Activated B cell treated with CpG ODN at 0.5 μM for 24 hours (primary cell): Measurements from ENCODE around the gene CLTB. TPM values are rescaled to one million over a fixed set of nuclear protein-coding genes. Genes with fewer than 3 reads are reported as not detected.

Experiments
- ATAC-seq: fragments of 200-7000 bp; cut with Tn5 transposase; one replicate; pipeline ENCODE4 v1.10.0; 2021; ENCODE audit warnings: low read depth, mild to moderate bottlenecking, moderate library complexity
- CTCF ChIA-PET: fragments of 350-600 bp; sonication (Branson Sonifier 250); formaldehyde crosslinking; loops from one replicate; lab custom pipeline; 2021; ENCODE audit warnings: antibody characterized with exemption; lab: Charles Lee
- POLR2A ChIA-PET: fragments of 350-600 bp; sonication (Branson Sonifier 250); formaldehyde crosslinking; loops from one replicate; lab custom pipeline; 2021; ENCODE audit warnings: antibody characterized with exemption; lab: Charles Lee
- DNase-seq: peaks from one replicate; pipeline ENCODE4 v3.0.0; 2022
- H3K27ac Mint-ChIP-seq: one replicate; pipeline ENCODE4 v1.8.0; 2020; ENCODE audit warnings: mixed read lengths
- H3K27me3 Mint-ChIP-seq: one replicate; pipeline ENCODE4 v1.8.0; 2021; ENCODE audit warnings: mixed read lengths
- H3K36me3 Mint-ChIP-seq: one replicate; pipeline ENCODE4 v1.8.0; 2021; ENCODE audit warnings: low read depth, mixed read lengths
- H3K4me1 Mint-ChIP-seq: one replicate; pipeline ENCODE4 v1.8.0; 2021; ENCODE audit warnings: mixed read lengths
- H3K4me3 Mint-ChIP-seq: one replicate; pipeline ENCODE4 v1.8.0; 2020; ENCODE audit warnings: mild to moderate bottlenecking, mixed read lengths
- H3K9me3 Mint-ChIP-seq: one replicate; pipeline ENCODE4 v1.8.0; 2020; ENCODE audit warnings: mixed read lengths
- intact Hi-C: fragments of 100-400 bp; cut with micrococcal nuclease; formaldehyde crosslinking; loops from one replicate; pipeline ENCODE4 v1.15.1; 2024
- total RNA-seq: library from RNA; stranded (reverse); gene quantifications from 2 replicates; pipeline ENCODE4 v1.2.3, GENCODE V29; 2022
- TF ChIP-seq, protein P1 (sequence below): fragments of 200-600 bp; IDR thresholded peaks from one replicate; pipeline ENCODE4 v1.8.0; 2022; ENCODE audit warnings: antibody characterized with exemption, mild to moderate bottlenecking

The CLTB gene
- total RNA-seq, 1 donor from 2014 or later = 29.5 TPM

DNA sequence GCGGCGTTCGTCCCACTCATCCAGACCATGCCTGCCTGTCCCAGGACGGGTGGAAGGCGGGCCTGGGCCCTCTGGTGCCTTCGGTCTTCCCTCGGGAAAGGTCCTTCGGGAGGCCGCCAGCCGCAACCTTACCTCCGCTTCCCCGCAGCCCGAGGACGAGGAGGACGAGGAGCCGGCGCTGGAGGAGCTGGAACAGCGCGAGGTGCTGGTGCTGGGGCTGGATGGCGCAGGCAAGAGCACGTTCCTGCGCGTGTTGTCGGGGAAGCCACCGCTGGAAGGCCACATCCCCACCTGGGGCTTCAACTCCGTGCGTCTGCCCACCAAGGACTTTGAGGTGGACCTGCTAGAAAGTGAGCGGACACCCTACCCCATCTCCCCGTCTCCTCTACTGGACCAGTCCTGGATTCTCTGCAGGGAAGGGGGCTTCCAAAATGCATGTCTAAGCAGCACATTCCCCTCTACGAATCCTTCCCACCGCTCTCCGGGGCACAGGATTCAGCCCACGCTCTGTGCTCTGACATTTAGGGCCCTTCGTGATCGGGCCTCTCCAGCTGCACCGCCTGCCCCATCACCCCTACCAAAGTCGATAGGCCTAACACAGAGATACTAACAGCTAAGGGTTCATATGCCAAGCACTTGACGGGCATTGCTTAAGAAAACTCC lies 50.0 kb downstream of the CLTB start:
- ATAC-seq = no peak
- H3K4me1 Mint-ChIP-seq = peaks cover 16% of the 10 kb centered on the region
- H3K36me3 Mint-ChIP-seq = peaks cover 39% of the 10 kb centered on the region
- no peaks in the 10 kb centered on the region for H3K9me3 Mint-ChIP-seq
- intact Hi-C loops = no loop called here
- no peak for DNase-seq
- H3K27ac Mint-ChIP-seq = no peak overlapping the region
- no peaks in the 10 kb centered on the region for H3K27me3 Mint-ChIP-seq
- H3K4me3 Mint-ChIP-seq = peak overlapping the region; percentile 75
- ChIA-PET CTCF (no interaction called here), POLR2A (interaction anchor here (0.7 kb wide), 1 partner anchor 38 kb away, joined by 6 read pairs; no protein-coding TSS in a partner anchor)
- TF ChIP-seq, protein P1, sequence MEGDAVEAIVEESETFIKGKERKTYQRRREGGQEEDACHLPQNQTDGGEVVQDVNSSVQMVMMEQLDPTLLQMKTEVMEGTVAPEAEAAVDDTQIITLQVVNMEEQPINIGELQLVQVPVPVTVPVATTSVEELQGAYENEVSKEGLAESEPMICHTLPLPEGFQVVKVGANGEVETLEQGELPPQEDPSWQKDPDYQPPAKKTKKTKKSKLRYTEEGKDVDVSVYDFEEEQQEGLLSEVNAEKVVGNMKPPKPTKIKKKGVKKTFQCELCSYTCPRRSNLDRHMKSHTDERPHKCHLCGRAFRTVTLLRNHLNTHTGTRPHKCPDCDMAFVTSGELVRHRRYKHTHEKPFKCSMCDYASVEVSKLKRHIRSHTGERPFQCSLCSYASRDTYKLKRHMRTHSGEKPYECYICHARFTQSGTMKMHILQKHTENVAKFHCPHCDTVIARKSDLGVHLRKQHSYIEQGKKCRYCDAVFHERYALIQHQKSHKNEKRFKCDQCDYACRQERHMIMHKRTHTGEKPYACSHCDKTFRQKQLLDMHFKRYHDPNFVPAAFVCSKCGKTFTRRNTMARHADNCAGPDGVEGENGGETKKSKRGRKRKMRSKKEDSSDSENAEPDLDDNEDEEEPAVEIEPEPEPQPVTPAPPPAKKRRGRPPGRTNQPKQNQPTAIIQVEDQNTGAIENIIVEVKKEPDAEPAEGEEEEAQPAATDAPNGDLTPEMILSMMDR = no peak

DNA sequence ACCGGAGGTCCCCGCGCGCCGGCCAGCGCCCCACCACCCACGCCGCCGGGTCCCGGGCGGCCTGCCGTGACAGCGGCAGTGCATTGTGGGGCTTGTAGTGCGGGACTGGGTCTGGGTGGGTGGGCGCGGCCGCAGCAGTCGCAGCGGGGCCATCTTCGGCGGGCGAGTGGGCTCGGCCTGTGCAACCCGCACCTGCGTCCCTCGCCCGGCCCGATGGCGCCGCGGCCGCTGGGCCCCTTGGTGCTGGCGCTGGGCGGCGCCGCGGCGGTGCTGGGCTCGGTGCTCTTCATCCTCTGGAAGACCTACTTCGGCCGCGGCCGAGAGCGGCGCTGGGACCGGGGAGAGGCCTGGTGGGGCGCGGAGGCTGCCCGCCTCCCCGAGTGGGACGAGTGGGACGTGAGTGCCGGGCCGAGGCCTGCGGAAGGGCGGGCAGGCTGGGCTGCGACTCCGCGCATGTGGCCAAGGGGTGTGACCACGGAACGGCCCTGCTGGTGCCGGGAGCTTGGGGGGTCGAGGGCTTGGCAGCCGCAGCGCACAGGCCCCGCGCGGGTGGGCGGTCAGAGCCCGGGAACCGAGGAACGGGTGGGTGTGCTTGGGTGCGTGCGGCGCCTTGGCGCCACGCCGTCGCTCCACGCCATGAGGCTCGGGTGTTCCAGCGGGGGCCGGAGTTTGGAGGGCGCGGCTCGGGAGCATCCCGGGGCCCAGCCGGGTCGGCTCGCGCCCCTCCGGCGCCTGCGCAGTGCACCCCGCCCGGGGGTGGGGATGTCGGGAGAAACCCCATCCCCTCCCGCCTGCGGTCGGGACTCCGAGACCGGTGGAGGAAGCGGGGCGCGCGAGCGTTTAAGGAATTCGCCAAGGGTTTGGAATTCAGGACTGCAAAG lies 50.7 kb downstream of the CLTB start, which contains the start of gene ARL10:
Gene ARL10 (plus strand): TSS at position 137 of the 881 bp plus-strand sequence. CDS start 77 bp downstream, at position 214.
- peaks cover 20% of the 10 kb centered on the region for H3K4me1 Mint-ChIP-seq
- H3K36me3 Mint-ChIP-seq = peaks cover 38% of the 10 kb centered on the region
- H3K27me3 Mint-ChIP-seq = no peaks in the 10 kb centered on the region
- peak within 1 kb of the TSS; percentile 70 for H3K27ac Mint-ChIP-seq
- TF ChIP-seq, protein P1 = no peak
- CTCF ChIA-PET = no interaction called here
- DNase-seq = peak; percentile 60
- no peaks in the 10 kb centered on the region for H3K9me3 Mint-ChIP-seq
- intact Hi-C loops = loop anchor here (1.0 to 2.0 kb wide), 4 partner anchors 15 to 172 kb away; partner anchors contain the start of genes FAF2, HIGD2A, NOP16 and RNF44
- POLR2A ChIA-PET = no interaction called here
- ATAC-seq = peak; percentile 44
- peak within 1 kb of the TSS; percentile 84 for H3K4me3 Mint-ChIP-seq

DNA sequence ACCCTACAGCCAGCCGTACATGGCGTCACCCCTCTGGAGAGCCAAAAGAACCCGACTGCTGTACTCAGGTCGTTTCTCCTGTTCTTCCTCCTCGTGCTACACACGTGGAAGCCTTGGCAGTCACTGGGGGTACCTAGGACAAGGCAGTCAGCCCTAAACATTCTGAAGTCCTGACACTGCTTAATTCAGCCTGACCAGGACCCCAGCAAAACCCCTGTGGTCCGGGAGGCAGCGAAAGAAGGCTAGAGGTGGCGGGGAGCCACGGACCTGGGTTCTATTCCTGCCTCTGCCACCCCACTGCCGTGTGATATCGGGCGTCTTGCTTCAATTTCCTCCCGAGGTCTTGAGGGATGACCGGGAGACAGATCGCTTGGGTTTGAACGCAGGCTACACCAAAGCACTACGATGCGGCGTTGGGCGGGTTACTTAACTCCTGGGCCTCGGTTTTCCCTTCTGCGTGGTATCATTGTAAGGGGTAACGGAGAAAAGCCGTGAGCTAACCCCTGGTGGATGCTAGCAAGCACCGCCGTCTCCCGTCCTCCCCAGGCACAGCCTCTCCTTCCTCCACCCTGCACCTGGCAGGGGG lies 51.5 kb downstream of the CLTB start:
- H3K27me3 Mint-ChIP-seq = no peaks in the 10 kb centered on the region
- ATAC-seq (no peak), DNase-seq (no peak)
- CTCF ChIA-PET = no interaction called here
- H3K36me3 Mint-ChIP-seq = peaks cover 32% of the 10 kb centered on the region
- peaks cover 21% of the 10 kb centered on the region for H3K4me1 Mint-ChIP-seq
- POLR2A ChIA-PET = no interaction called here
- TF ChIP-seq, protein P1 = no peak
- no peaks in the 10 kb centered on the region for H3K9me3 Mint-ChIP-seq
- H3K27ac Mint-ChIP-seq = peak overlapping the region; percentile 70
- H3K4me3 Mint-ChIP-seq = peak overlapping the region; percentile 84
- intact Hi-C loops = loop anchor here (1.0 to 2.0 kb wide), 4 partner anchors 16 to 172 kb away; partner anchors contain the start of genes FAF2, HIGD2A, NOP16 and RNF44

DNA sequence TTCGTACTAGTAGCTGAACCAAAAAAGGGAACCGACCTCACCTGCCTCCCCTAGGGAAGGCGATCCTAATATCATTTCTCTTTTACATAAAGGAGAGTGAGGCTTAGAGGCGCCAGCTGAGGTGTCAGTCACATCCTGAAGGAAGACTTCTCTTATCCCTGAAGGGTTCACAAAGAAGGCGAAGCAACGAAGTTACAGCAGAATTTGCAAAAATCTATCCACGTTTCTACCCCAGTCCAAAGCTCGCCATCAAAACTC lies 54.2 kb downstream of the CLTB start:
- DNase-seq (no peak), ATAC-seq (peak; percentile 49)
- no peaks in the 10 kb centered on the region for H3K9me3 Mint-ChIP-seq
- H3K36me3 Mint-ChIP-seq = peaks cover 31% of the 10 kb centered on the region
- TF ChIP-seq, protein P1 = no peak
- peak overlapping the region; percentile 98 for H3K27ac Mint-ChIP-seq
- ChIA-PET POLR2A (interaction anchor here (0.8 to 3.2 kb wide), 15 partner anchors 8 to 1842 kb away, joined by 3 to 45 read pairs (median 6); partner anchors contain the start of genes FAF2, HIGD2A, HNRNPAB and NOP16), CTCF (interaction anchor here (0.8 to 1.3 kb wide), 4 partner anchors 15 to 632 kb away, joined by 3 read pairs; no protein-coding TSS in a partner anchor)
- no peaks in the 10 kb centered on the region for H3K27me3 Mint-ChIP-seq
- H3K4me3 Mint-ChIP-seq = peak overlapping the region; percentile 99
- intact Hi-C loops = loop anchor here (1.0 kb wide), 1 partner anchor 11 kb away; no protein-coding TSS in a partner anchor
- peaks cover 29% of the 10 kb centered on the region for H3K4me1 Mint-ChIP-seq
